GM12801 (cell line): Measurements from ENCODE around the gene PRIMA1.

Experiments
- TF ChIP-seq, protein P1 (sequence below): IDR thresholded peaks from one replicate; pipeline ENCODE4 v1.5.1; 2011; ENCODE audit warnings: control low read depth; ENCODE audit not compliant: insufficient read length; ENCODE audit errors: extremely low read depth

Gene PRIMA1

DNA sequence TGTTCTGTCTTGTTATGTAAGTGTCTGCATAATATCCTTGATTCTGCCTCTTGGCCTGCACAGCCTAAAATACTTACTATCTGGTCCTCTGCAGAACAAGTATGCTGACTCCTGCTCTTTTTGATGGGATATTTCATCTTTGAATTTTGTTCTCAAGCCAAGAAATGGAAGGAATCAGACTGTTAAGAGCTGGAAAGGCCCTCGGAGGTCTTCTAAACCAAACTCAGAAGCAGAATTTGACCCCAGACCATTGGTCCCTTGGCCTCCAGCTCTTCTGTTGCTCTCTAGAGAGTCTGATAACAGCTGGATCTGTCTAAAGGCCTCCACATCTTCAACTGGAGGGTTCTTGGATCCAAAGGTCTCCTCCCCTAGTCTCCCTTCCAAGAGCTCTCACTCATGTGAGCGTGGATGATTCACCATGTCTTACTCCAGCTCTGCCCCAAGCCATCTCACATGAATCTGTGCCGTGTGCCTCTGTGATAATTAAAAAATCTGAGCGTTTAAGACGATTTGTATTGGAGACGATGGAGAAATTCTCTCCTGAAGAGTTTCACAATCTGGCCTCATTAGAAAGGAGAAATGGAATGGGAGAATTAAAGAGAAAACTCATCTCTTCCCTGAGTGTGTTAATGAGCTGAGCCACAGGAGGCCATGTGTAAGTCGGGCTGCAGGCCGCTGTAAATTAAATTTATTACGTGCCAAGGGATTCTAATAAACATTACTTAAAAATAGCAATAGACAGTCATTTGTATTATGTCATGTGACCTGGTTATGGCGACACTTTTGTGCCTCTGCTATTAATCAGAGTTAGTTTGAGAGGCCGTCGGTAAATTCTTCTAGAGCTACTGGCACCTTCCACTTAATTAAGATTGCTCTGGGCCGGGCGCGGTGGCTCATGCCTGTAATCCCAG lies 15.4 kb upstream of the PRIMA1 start:
- TF ChIP-seq, protein P1, sequence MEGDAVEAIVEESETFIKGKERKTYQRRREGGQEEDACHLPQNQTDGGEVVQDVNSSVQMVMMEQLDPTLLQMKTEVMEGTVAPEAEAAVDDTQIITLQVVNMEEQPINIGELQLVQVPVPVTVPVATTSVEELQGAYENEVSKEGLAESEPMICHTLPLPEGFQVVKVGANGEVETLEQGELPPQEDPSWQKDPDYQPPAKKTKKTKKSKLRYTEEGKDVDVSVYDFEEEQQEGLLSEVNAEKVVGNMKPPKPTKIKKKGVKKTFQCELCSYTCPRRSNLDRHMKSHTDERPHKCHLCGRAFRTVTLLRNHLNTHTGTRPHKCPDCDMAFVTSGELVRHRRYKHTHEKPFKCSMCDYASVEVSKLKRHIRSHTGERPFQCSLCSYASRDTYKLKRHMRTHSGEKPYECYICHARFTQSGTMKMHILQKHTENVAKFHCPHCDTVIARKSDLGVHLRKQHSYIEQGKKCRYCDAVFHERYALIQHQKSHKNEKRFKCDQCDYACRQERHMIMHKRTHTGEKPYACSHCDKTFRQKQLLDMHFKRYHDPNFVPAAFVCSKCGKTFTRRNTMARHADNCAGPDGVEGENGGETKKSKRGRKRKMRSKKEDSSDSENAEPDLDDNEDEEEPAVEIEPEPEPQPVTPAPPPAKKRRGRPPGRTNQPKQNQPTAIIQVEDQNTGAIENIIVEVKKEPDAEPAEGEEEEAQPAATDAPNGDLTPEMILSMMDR = no peak

DNA sequence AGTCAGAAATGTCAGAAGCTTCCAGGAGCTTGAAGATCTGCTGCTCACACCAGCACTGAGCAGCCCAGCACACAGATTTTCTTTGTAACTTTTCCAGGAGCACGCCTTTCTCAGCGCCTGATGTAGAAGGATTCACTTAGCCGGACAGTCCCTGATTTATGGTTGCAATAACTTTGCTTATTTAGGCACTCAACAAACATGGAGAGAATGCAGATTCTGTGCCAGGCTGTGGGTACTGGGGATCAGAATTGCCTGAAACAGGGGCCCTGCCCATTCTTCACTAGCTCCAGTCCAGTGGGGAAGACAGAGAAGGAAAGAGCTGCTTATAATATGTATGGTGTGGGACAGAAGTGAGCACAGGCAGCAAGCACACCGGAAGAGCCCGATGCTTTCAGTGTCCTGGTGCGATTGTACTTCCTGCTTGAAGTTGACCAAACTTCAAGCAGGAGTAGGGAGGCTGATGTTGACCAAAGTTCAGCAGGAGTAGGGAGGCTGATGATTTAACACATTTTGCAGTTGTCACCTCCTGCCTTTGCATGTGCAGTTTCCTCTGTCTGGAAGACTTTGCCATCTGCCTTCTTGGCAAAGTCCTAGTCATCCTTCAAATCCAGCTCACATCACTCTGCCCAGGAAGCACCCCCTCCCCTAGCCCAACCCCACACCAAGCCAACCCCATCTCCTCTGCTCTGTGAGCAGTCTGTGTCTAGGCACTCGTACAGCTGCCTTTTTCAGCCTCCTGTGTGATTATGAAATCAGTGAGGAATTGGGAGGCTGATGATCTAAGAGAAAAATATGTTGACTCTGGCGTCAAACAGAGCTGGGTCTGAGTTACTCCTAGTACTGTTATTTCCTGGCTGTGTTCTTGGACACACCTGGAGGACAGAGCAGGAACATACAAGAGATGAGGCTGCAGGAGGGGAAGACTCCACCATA lies 12.0 kb upstream of the PRIMA1 start:
- TF ChIP-seq, protein P1 = no peak

DNA sequence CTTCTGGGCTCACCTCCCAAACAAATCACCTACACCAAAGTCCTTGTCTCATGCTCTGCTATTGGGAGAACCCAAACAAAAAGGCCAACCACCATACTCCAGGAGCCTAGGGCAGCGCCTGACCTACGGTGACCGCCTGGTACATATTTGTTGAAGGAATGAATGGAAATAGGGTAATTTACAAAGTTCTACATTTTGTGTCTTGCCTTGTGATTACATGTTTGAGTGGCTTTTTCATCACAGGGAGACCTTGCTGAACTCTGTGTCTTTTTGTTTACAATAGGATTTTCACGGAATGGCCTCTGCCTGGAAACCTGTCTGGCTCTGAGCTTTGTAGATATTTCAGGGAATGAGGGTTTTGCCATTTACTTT lies 11.3 kb upstream of the PRIMA1 start:
- TF ChIP-seq, protein P1 = no peak

- TF ChIP-seq, protein P1 = no peak
These were observed 9.3 kb upstream of the PRIMA1 start for GRCh38 chr14:93797536-93797935.

DNA sequence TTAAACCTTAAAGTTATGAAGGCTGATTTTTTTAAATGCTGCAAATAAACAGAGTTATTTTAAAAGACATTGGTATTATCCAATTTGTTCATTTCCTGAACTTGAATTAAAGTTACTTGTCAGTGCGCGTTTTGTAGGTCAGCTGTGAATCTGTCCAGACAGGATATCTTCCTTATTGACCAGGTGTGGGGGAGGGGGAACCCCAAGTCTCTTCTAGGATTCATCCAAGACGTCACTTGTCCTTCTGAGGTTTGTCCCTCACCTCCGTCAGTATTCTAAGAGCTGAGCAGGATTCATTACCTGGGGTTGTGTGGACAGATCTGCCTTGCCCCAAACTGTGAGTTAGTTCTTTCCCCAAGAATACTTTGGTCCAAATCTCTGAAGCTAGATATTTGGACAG lies 8.8 kb upstream of the PRIMA1 start:
- TF ChIP-seq, protein P1 = no peak

- TF ChIP-seq, protein P1 = no peak
These were observed 6.5 kb upstream of the PRIMA1 start for GRCh38 chr14:93794756-93795155.
